Hepatocyte (in vitro differentiated cells): Measurements from ENCODE around the gene SLC12A1. TPM values are rescaled to one million over a fixed set of nuclear protein-coding genes. Genes with fewer than 3 reads are reported as not detected.
A peak's percentile ranks its signal among the peaks of the same experiment; 100 is the strongest.

Source experiments
- DNase-seq: peaks from one replicate; pipeline ENCODE4 v3.0.0-alpha.2; 2016; ENCODE audit warnings: low spot score
- H2AFZ ChIP-seq: fragments of 200-600 bp; sonication (generic); 2 replicates; pipeline ENCODE4 v1.6.0; 2016; ENCODE audit warnings: antibody characterized with exemption, mild to moderate bottlenecking
- H3K27ac ChIP-seq: fragments of 200-600 bp; sonication (generic); 2 replicates; pipeline ENCODE4 v1.5.1; 2016; ENCODE audit warnings: mild to moderate bottlenecking
- H3K27me3 ChIP-seq: fragments of 200-600 bp; sonication (generic); 2 replicates; pipeline ENCODE4 v1.6.1; 2016
- H3K36me3 ChIP-seq: fragments of 200-600 bp; sonication (generic); replicated peaks from 2 replicates; pipeline ENCODE4 v1.5.1; 2016; ENCODE audit warnings: low read depth; ENCODE audit not compliant: insufficient read depth
- H3K4me1 ChIP-seq: fragments of 200-600 bp; sonication (generic); 2 replicates; pipeline ENCODE4 v1.5.1; 2016; ENCODE audit warnings: mild to moderate bottlenecking, moderate library complexity; ENCODE audit not compliant: insufficient read depth
- H3K4me2 ChIP-seq: fragments of 200-600 bp; sonication (generic); 2 replicates; pipeline ENCODE4 v1.6.0; 2016
- H3K4me3 ChIP-seq: fragments of 200-600 bp; sonication (generic); 2 replicates; pipeline ENCODE4 v1.5.1; 2016; ENCODE audit warnings: mild to moderate bottlenecking
- H3K79me2 ChIP-seq: fragments of 200-600 bp; sonication (generic); 2 replicates; pipeline ENCODE4 v1.6.0; 2017; ENCODE audit warnings: mild to moderate bottlenecking
- H3K9me2 ChIP-seq: fragments of 200-600 bp; sonication (generic); replicated peaks from 2 replicates; pipeline ENCODE4 v1.6.0; 2017; ENCODE audit warnings: mild to moderate bottlenecking; ENCODE audit not compliant: insufficient read depth
- H3K9me3 ChIP-seq: fragments of 200-600 bp; sonication (generic); 2 replicates; pipeline ENCODE4 v1.5.1; 2016; ENCODE audit warnings: low read depth, mild to moderate bottlenecking
- H4K20me1 ChIP-seq: fragments of 200-600 bp; sonication (generic); 2 replicates; pipeline ENCODE4 v1.6.0; 2016; ENCODE audit warnings: mild to moderate bottlenecking; ENCODE audit not compliant: insufficient read depth, poor library complexity, severe bottlenecking
- EZH2 ChIP-seq: fragments of 200-600 bp; sonication (generic); IDR thresholded peaks from 2 replicates; pipeline ENCODE4 v1.6.1; 2016; ENCODE audit warnings: antibody characterized with exemption, mild to moderate bottlenecking, borderline replicate concordance
- EZH2phosphoT487 ChIP-seq: fragments of 200-600 bp; sonication (generic); IDR thresholded peaks from one replicate; pipeline ENCODE4 v1.6.1; 2018; ENCODE audit warnings: antibody characterized with exemption, mild to moderate bottlenecking, low read depth, moderate library complexity; ENCODE audit not compliant: unreplicated experiment, severe bottlenecking
- WGBS: methylation state at CpG from one replicate; pipeline ENCODE4 v1.1.6; 2016; ENCODE audit warnings: low lambda C conversion rate; ENCODE audit errors: missing lambda C conversion rate; 5-methylcytosine and 5-hydroxymethylcytosine counted together
- polyA plus RNA-seq: library from polyadenylated mRNA; unstranded; fragments of >200 nt; fragmentation: Nextera tagmentation; extraction: Ambion mirVana; gene quantifications from 2 replicates; pipeline ENCODE4 v1.2.1, GENCODE V29; 2016
- total RNA-seq: library from RNA; depleted of rRNA; stranded (reverse); fragments of >200 nt; gene quantifications from 2 replicates; pipeline ENCODE4 v1.2.3, GENCODE V29; 2014
- TF ChIP-seq, protein P1 (sequence below): fragments of 200-600 bp; sonication (generic); IDR thresholded peaks from 2 replicates; pipeline ENCODE4 v1.5.1; 2016; ENCODE audit warnings: antibody characterized with exemption, mild to moderate bottlenecking; ENCODE audit not compliant: poor library complexity

The SLC12A1 gene
- total and polyA plus RNA-seq, 2 experiments from 2014 or later, result not detected

DNA sequence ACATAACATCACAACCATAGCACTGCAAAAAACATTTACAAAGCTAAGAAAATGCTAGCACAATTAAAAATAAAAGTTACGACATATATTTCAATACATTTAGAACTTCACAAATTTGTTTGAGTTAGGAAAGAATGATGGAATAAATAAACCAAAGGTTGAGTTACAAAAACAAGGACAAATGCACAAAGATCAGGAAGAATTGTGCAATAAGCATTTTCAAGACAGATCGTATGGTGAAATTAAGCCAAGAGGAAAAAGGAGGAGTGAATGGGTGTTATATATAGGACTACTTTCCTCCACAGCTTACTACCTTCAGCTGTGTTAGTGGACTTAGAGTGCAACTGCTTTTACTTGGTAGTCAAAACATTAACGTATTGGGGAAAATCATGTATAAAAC lies 20.6 kb upstream of the SLC12A1 start:
- H3K27me3 ChIP-seq, result peaks cover 12% of the 10 kb centered on the region

DNA sequence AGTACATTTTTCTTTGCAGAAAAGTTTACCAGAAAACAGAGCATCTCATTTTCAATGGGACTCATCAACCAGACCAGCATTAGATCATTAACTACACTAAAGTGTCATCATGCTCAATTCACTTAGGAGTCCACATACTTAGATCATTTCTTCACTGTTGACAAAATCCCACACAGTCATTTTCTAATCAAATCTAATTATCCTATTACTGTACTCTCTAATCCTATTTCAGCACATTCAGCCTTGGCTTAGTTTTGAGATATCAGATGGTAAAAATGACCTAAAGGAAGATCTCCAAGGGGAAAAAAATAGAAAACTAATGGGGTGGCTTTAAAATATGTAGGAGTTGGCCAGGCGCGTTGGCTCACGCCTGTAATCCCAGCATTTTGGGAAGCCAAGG lies 19.8 kb upstream of the SLC12A1 start:
- H2AFZ ChIP-seq, result no peak overlapping the region
- no peak for DNase-seq
- H3K79me2 ChIP-seq, result no peaks in the 10 kb centered on the region
- H3K9me2 ChIP-seq, result no peaks in the 10 kb centered on the region
- no peaks in the 10 kb centered on the region for H4K20me1 ChIP-seq
- H3K36me3 ChIP-seq, result no peaks in the 10 kb centered on the region
- no peak overlapping the region for H3K4me3 ChIP-seq
- no peak overlapping the region for H3K27ac ChIP-seq
- no peak overlapping the region for H3K4me2 ChIP-seq
- no peaks in the 10 kb centered on the region for H3K4me1 ChIP-seq
- 90% methylated on average over 3 of the region's 3 CpGs for WGBS
- peaks cover 12% of the 10 kb centered on the region for H3K27me3 ChIP-seq
- TF ChIP-seq, protein P1, sequence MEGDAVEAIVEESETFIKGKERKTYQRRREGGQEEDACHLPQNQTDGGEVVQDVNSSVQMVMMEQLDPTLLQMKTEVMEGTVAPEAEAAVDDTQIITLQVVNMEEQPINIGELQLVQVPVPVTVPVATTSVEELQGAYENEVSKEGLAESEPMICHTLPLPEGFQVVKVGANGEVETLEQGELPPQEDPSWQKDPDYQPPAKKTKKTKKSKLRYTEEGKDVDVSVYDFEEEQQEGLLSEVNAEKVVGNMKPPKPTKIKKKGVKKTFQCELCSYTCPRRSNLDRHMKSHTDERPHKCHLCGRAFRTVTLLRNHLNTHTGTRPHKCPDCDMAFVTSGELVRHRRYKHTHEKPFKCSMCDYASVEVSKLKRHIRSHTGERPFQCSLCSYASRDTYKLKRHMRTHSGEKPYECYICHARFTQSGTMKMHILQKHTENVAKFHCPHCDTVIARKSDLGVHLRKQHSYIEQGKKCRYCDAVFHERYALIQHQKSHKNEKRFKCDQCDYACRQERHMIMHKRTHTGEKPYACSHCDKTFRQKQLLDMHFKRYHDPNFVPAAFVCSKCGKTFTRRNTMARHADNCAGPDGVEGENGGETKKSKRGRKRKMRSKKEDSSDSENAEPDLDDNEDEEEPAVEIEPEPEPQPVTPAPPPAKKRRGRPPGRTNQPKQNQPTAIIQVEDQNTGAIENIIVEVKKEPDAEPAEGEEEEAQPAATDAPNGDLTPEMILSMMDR, result no peak
- TF ChIP-seq EZH2, result no peak
- no peak for TF ChIP-seq EZH2phosphoT487
- H3K9me3 ChIP-seq, result no peaks in the 10 kb centered on the region

More for the DNA sequence above, 20.6 kb upstream of the SLC12A1 start:
- WGBS, result 87% methylated on average over 3 of the region's 3 CpGs
- H3K9me3 ChIP-seq, result no peaks in the 10 kb centered on the region
- H4K20me1 ChIP-seq, result no peaks in the 10 kb centered on the region
- H3K27ac ChIP-seq, result no peak overlapping the region
- no peak overlapping the region for H3K4me3 ChIP-seq
- no peak for DNase-seq
- H2AFZ ChIP-seq, result no peak overlapping the region
- TF ChIP-seq EZH2phosphoT487 (no peak), EZH2 (no peak)
- TF ChIP-seq, protein P1, result no peak
- no peaks in the 10 kb centered on the region for H3K79me2 ChIP-seq
- H3K36me3 ChIP-seq, result no peaks in the 10 kb centered on the region
- no peaks in the 10 kb centered on the region for H3K9me2 ChIP-seq
- H3K4me1 ChIP-seq, result no peaks in the 10 kb centered on the region
- H3K4me2 ChIP-seq, result no peak overlapping the region

DNA sequence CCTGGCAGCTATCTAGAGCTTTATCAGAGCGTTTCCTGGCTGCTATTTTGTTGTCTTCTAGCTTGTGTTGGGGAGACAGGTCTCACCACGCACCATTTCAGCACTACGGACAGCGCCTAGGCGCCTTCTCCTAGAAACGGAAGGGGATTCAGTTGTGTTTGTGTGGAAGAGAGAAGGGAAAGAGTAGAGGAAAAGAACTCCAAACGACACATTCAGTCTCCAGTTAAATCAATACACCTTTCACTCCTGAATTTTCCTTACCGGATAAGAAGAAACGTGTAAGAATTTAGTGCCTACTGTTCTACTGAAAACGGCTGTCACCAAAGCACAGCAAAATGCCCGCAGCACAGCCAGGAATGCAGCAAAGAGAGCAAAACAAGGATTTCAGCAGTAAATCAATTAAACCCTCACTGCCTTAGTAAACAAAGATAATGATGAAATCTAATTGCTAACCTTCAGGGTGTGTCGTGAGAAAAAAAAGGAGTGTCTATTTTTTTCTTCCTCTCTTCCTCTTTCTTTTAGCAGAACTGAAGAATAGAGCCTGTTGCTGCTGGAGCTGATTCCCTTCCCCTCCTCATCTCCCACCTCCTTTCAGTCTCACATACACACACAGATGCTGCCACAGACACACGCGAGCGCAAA lies 15.0 kb upstream of the SLC12A1 start:
- Histone ChIP-seq H3K27ac (no peak overlapping the region), H3K79me2 (no peaks in the 10 kb centered on the region), H2AFZ (no peak overlapping the region), H3K27me3 (peaks cover 15% of the 10 kb centered on the region), H3K36me3 (no peaks in the 10 kb centered on the region), H3K4me3 (no peak overlapping the region), H4K20me1 (no peaks in the 10 kb centered on the region), H3K9me2 (no peaks in the 10 kb centered on the region), H3K9me3 (no peaks in the 10 kb centered on the region), H3K4me2 (peak overlapping the region; percentile 73), H3K4me1 (no peaks in the 10 kb centered on the region)
- 7% methylated on average over 15 of the region's 15 CpGs for WGBS
- peak; percentile 90 for DNase-seq
- TF ChIP-seq, protein P1, result no peak
- no peak for TF ChIP-seq EZH2
- TF ChIP-seq EZH2phosphoT487, result no peak
